HEK293 (cell line): ENCODE data around the gene SMIM22.

Source experiments
- GLIS1 ChIP-seq: fragments of 450-650 bp; formaldehyde crosslinking; IDR thresholded peaks from 2 replicates; pipeline ENCODE4 v1.5.1; 2016; ENCODE audit warnings: missing biosample characterization, missing genetic modification characterization
- GLIS2 ChIP-seq: fragments of 450-650 bp; formaldehyde crosslinking; IDR thresholded peaks from 2 replicates; pipeline ENCODE4 v1.5.1; 2016; ENCODE audit warnings: missing biosample characterization, missing genetic modification characterization
- KLF17 ChIP-seq: fragments of 450-650 bp; formaldehyde crosslinking; IDR thresholded peaks from 2 replicates; pipeline ENCODE4 v1.5.1; 2016; ENCODE audit warnings: missing biosample characterization, missing genetic modification characterization
- PATZ1 ChIP-seq: fragments of 450-650 bp; formaldehyde crosslinking; IDR thresholded peaks from 2 replicates; pipeline ENCODE4 v1.5.1; 2016; ENCODE audit warnings: missing biosample characterization, missing genetic modification characterization
- SP2 ChIP-seq: fragments of 450-650 bp; formaldehyde crosslinking; IDR thresholded peaks from 2 replicates; pipeline ENCODE4 v1.5.1; 2016; ENCODE audit warnings: missing biosample characterization, missing genetic modification characterization
- SP3 ChIP-seq: fragments of 450-650 bp; formaldehyde crosslinking; IDR thresholded peaks from 2 replicates; pipeline ENCODE4 v1.5.1; 2016; ENCODE audit warnings: missing biosample characterization, missing genetic modification characterization
- SP7 ChIP-seq: fragments of 450-650 bp; formaldehyde crosslinking; IDR thresholded peaks from 2 replicates; pipeline ENCODE4 v1.5.1; 2016; ENCODE audit warnings: missing biosample characterization, missing genetic modification characterization
- ZBTB10 ChIP-seq: fragments of 450-650 bp; formaldehyde crosslinking; IDR thresholded peaks from 2 replicates; pipeline ENCODE4 v1.5.1; 2016; ENCODE audit warnings: missing biosample characterization, missing genetic modification characterization
- ZBTB11 ChIP-seq: fragments of 450-650 bp; formaldehyde crosslinking; conservative IDR thresholded peaks from 2 replicates; pipeline ENCODE4 v1.5.1; 2016; ENCODE audit warnings: low read depth, missing biosample characterization, missing genetic modification characterization
- ZBTB26 ChIP-seq: fragments of 450-650 bp; formaldehyde crosslinking; optimal IDR thresholded peaks from 2 replicates; pipeline ENCODE3; 2016; ENCODE audit warnings: missing biosample characterization, mild to moderate bottlenecking, missing genetic modification characterization
- ZBTB6 ChIP-seq: fragments of 450-650 bp; formaldehyde crosslinking; IDR thresholded peaks from 2 replicates; pipeline ENCODE4 v1.5.1; 2017; ENCODE audit warnings: missing biosample characterization, missing genetic modification characterization
- ZBTB8A ChIP-seq: fragments of 450-650 bp; formaldehyde crosslinking; IDR thresholded peaks from 2 replicates; pipeline ENCODE4 v1.5.1; 2016; ENCODE audit warnings: missing biosample characterization, missing genetic modification characterization
- ZIC2 ChIP-seq: fragments of 450-650 bp; formaldehyde crosslinking; IDR thresholded peaks from 2 replicates; pipeline ENCODE4 v1.5.1; 2016; ENCODE audit warnings: missing biosample characterization, missing genetic modification characterization
- ZNF239 ChIP-seq: fragments of 450-650 bp; formaldehyde crosslinking; IDR thresholded peaks from 2 replicates; pipeline ENCODE4 v1.5.1; 2016; ENCODE audit warnings: missing biosample characterization, missing genetic modification characterization
- ZNF248 ChIP-seq: fragments of 450-650 bp; formaldehyde crosslinking; IDR thresholded peaks from 2 replicates; pipeline ENCODE4 v1.5.1; 2017; ENCODE audit warnings: missing biosample characterization, missing genetic modification characterization
- ZNF274 ChIP-seq, 2 experiments: fragments of 200-500 bp in 1 of 2; fragments of 450-650 bp in 1 of 2; sonication (Bioruptor generic) in 1 of 2; formaldehyde crosslinking in 1 of 2; IDR thresholded peaks; 2 replicates each; pipeline versions ENCODE4 v1.5.1 to v1.6.1; 2014 to 2016; ENCODE audit warnings: borderline replicate concordance in 1 of 2, inconsistent platforms in 1 of 2, low read length in 1 of 2, missing biosample characterization in 1 of 2, missing genetic modification characterization in 1 of 2
- ZNF335 ChIP-seq: fragments of 450-650 bp; formaldehyde crosslinking; conservative IDR thresholded peaks from 2 replicates; pipeline ENCODE4 v1.5.1; 2016; ENCODE audit warnings: missing biosample characterization, missing genetic modification characterization
- ZNF362 ChIP-seq: fragments of 450-650 bp; formaldehyde crosslinking; IDR thresholded peaks from 2 replicates; pipeline ENCODE4 v1.5.1; 2016; ENCODE audit warnings: missing biosample characterization, missing genetic modification characterization
- ZNF48 ChIP-seq: fragments of 450-650 bp; formaldehyde crosslinking; IDR thresholded peaks from 2 replicates; pipeline ENCODE4 v1.5.1; 2016; ENCODE audit warnings: missing biosample characterization, missing genetic modification characterization
- ZNF701 ChIP-seq: fragments of 450-650 bp; formaldehyde crosslinking; IDR thresholded peaks from 2 replicates; pipeline ENCODE4 v1.5.1; 2016; ENCODE audit warnings: missing biosample characterization, missing genetic modification characterization
- ZNF792 ChIP-seq: fragments of 450-650 bp; formaldehyde crosslinking; IDR thresholded peaks from 2 replicates; pipeline ENCODE4 v1.5.1; 2016; ENCODE audit warnings: missing biosample characterization, missing genetic modification characterization
- ZSCAN18 ChIP-seq: fragments of 450-650 bp; formaldehyde crosslinking; IDR thresholded peaks from 2 replicates; pipeline ENCODE4 v1.5.1; 2016; ENCODE audit warnings: missing biosample characterization, missing genetic modification characterization

The SMIM22 gene

GRCh38 chr16:4768549-4769305 is 26.4 kb upstream of the SMIM22 start (continued):
- peak; percentile 70 for TF ChIP-seq ZBTB26 (tag by site-specific recombination)
- no peak for TF ChIP-seq ZSCAN18 (tag by site-specific recombination)
- TF ChIP-seq ZBTB6 (tag by site-specific recombination) = no peak
- peak; percentile 51 for TF ChIP-seq ZIC2
- TF ChIP-seq SP3 = peak; percentile 91
- TF ChIP-seq ZBTB10 = peak; percentile 72
- TF ChIP-seq PATZ1 = peak; percentile 62
- TF ChIP-seq ZBTB11 (tag by site-specific recombination) = peak; percentile 97
- 0 out of 2 replicates have a peak, but pooled peaks have one; percentile 61 for TF ChIP-seq ZNF792 (tag by site-specific recombination)
- peak; percentile 86 for TF ChIP-seq ZNF335 (tag by site-specific recombination)
- no peak for TF ChIP-seq ZNF701 (tag by site-specific recombination)
- TF ChIP-seq KLF17 (tag by site-specific recombination) = no peak
- TF ChIP-seq SP7 = 0 out of 2 replicates have a peak, but pooled peaks have one; percentile 28
- TF ChIP-seq ZNF248 (tag by site-specific recombination) = no peak
- TF ChIP-seq GLIS1 (tag by site-specific recombination) = peak; percentile 9; the same call in 1 of the 2 replicates
- TF ChIP-seq ZNF274 (IDR thresholded peaks at IDR 0.05; ENCODE audit: low read length) = no peak
- TF ChIP-seq ZNF274 (tag by site-specific recombination; IDR thresholded peaks at IDR 0.05; ENCODE audit: borderline replicate concordance) = no peak
- TF ChIP-seq ZNF239 = no peak
- peak; percentile 86 for TF ChIP-seq SP2
- TF ChIP-seq GLIS2 (tag by site-specific recombination) = peak; percentile 76
- TF ChIP-seq ZBTB8A (tag by site-specific recombination) = peak; percentile 53; the same call in 1 of the 2 replicates
- no peak for TF ChIP-seq ZNF362 (tag by site-specific recombination)
- TF ChIP-seq ZNF48 = no peak
